Measurements from ENCODE around the gene PLEKHG4.

DNA sequence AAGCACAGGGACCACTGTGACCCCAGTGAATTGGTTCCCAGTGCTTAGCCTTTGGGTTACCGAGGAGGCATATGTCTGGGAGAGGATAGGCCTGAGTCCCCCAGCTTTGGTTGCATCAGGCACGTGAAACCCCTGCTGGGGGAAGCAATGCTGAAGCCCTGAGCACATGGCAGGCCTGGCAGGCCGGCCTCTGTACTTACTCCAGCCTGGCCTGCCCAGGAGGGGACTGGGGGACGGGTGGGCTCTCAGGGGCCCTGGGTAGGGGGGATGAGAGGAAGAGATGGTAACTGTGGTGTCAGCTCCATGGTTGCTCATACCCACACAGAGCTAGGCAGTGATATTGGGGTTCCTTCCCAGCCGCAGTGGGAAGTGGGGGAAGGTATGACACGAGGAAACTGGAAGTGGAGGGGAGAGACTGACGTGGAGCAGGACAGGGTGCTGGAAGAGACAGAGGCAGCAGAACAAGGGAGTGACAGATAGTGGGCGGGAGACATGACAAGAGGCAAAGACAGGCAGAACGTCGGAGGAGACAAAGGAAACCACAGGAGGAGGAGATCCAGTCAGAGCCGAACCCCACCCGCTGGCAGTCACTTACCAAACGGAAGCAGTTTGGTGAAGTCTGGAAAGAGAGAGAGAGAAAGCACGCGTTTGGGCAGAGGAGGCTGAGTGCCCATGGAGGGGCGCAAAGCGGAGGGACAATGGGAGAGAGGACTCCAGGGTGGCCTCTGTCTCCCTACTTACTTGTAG lies 43.3 kb upstream of the PLEKHG4 start:
- TF ChIP-seq POLR2AphosphoS5 (IDR thresholded peaks at IDR 0.05; ENCODE audit: low read depth, low read length): no peak
- peak; percentile 30; the same call in 1 of the 2 replicates for TF ChIP-seq POLR2A (IDR thresholded peaks at IDR 0.05; ENCODE audit: low read depth, low read length)
- TF ChIP-seq TAF1 (IDR thresholded peaks at IDR 0.05; ENCODE audit: low read depth, low read length): no peak
- no peak for TF ChIP-seq POU2F2 (IDR thresholded peaks at IDR 0.05; ENCODE audit: low read depth, low read length)
- TF ChIP-seq PAX5 (IDR thresholded peaks at IDR 0.05; ENCODE audit: insufficient read depth, low read length, severe bottlenecking): no peak
- no peak for TF ChIP-seq SPI1 (IDR thresholded peaks at IDR 0.05; ENCODE audit: low read depth, low read length)

All from GM12891 (cell line).